Thyroid gland (tissue), 4 donors: Measurements from ENCODE around the gene GALNS. TPM values are rescaled to one million over a fixed set of nuclear protein-coding genes. Genes with fewer than 3 reads are reported as not detected.
A peak's percentile ranks its signal among the peaks of the same experiment; 100 is the strongest.
"Not testable (repeated sequence)": the region's sequence is repeated elsewhere in the genome, so short reads cannot be mapped to it uniquely, and the experiment has no call there.

ENCODE experiments used
- DNase-seq, 2 donors: peaks; one replicate each; pipeline ENCODE4 v3.0.0-alpha.2; 2019
- H3K27ac ChIP-seq, 3 donors: fragments of 200-600 bp; sonication (generic); 1 replicate in 2 of 3; 2 replicates in 1 of 3; pipeline ENCODE4 v1.5.1; 2016 to 2019; ENCODE audit warnings: mild to moderate bottlenecking in 1 of 3, moderate library complexity in 1 of 3
- H3K27me3 ChIP-seq: fragments of 200-600 bp; sonication (generic); one replicate; pipeline ENCODE4 v1.5.1; 2019
- H3K36me3 ChIP-seq, 2 donors: fragments of 200-600 bp; sonication (generic); one replicate each; pipeline ENCODE4 v1.5.1; 2016 to 2019
- H3K4me1 ChIP-seq, 2 donors: fragments of 200-600 bp; sonication (generic); one replicate each; pipeline ENCODE4 v1.5.1; 2017 to 2019
- H3K4me3 ChIP-seq, 3 donors: fragments of 200-600 bp; sonication (generic); replicated peaks in 1 of 3; 1 replicate in 2 of 3; 2 replicates in 1 of 3; pipeline ENCODE4 v1.5.1; 2016; ENCODE audit warnings: mild to moderate bottlenecking in 1 of 3
- H3K9me3 ChIP-seq: fragments of 200-600 bp; sonication (generic); one replicate; pipeline ENCODE4 v1.5.1; 2017
- POLR2A ChIP-seq, 2 donors: fragments of 450-650 bp; IDR thresholded peaks; one replicate each; pipeline ENCODE4 v1.6.1; 2017; ENCODE audit warnings: antibody characterized with exemption in 2 of 2, mild to moderate bottlenecking in 2 of 2, moderate library complexity in 1 of 2
- WGBS, 2 donors: methylation state at CpG; one replicate each; pipeline ENCODE4 v1.1.5; 2017; 5-methylcytosine and 5-hydroxymethylcytosine counted together
- intact Hi-C: fragments of 100-400 bp; cut with DNase I; formaldehyde crosslinking; loops from one replicate; pipeline ENCODE4 v1.15.1; 2023
- total RNA-seq, 4 donors: library from RNA; depleted of rRNA; stranded (reverse); fragments of >200 nt; gene quantifications; one replicate each; pipeline ENCODE4 v1.2.3, GENCODE V29; 2016
- TF ChIP-seq, protein P1 (sequence below), 6 experiments: fragments of 200-600 bp in 3 of 6; fragments of 450-650 bp in 3 of 6; sonication (generic) in 3 of 6; IDR thresholded peaks; one replicate each; pipeline ENCODE4 v1.5.1; 2016 to 2019; ENCODE audit warnings: antibody characterized with exemption in 6 of 6, mild to moderate bottlenecking in 2 of 6, inconsistent platforms in 1 of 6, moderate library complexity in 1 of 6

GALNS gene
- total RNA-seq, 4 donors from 2014 or later = 14.4 to 41.9 (median 33.0) TPM

DNA sequence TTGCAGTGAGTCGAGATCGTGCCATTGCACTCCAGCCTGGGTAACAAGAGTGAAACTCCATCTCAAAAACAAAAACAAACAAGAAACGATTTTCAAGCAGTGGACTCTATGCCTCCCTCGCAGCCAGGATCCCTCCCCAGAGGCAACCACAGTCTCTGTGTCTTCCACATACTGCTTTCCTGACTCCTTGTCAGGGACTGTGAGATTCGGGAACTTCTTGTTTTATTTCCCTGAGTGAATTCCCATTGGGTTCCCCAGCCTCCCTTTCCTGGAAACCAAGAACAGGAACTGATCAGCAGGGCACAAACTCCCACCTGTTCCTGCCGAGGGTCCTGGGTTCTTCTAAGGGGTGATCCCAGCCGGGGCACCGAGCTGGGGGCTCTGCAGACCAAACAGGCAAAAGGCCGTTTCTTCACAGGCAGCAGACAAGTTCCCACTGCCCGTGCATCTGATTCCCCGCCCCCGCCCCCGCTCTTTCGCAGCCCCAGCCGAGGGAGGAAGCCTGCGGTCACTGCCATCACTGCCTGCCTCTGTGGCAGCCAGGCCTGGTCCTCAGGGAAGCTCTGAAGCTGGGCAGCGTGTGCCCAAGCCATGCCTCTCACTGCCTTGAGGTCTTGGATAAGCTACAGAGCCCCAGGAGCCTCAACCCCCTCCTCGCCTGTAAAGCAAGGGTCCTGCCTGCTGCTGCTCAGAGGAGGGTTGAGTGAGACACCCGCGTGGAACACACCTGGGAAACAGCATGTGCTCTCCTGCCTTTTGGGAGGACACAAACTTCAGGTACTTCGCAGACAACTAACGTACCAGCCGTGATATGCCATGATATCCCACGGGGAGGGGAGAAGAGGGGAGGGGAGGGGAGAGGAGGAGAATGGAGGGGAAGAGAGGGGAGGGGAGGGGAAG lies 66.2 kb downstream of the GALNS start:
- Histone ChIP-seq H3K4me3 (no peak overlapping the region), H3K27ac (no peak overlapping the region)
- TF ChIP-seq, protein P1, sequence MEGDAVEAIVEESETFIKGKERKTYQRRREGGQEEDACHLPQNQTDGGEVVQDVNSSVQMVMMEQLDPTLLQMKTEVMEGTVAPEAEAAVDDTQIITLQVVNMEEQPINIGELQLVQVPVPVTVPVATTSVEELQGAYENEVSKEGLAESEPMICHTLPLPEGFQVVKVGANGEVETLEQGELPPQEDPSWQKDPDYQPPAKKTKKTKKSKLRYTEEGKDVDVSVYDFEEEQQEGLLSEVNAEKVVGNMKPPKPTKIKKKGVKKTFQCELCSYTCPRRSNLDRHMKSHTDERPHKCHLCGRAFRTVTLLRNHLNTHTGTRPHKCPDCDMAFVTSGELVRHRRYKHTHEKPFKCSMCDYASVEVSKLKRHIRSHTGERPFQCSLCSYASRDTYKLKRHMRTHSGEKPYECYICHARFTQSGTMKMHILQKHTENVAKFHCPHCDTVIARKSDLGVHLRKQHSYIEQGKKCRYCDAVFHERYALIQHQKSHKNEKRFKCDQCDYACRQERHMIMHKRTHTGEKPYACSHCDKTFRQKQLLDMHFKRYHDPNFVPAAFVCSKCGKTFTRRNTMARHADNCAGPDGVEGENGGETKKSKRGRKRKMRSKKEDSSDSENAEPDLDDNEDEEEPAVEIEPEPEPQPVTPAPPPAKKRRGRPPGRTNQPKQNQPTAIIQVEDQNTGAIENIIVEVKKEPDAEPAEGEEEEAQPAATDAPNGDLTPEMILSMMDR (IDR thresholded peaks at IDR 0.05) = no peak

DNA sequence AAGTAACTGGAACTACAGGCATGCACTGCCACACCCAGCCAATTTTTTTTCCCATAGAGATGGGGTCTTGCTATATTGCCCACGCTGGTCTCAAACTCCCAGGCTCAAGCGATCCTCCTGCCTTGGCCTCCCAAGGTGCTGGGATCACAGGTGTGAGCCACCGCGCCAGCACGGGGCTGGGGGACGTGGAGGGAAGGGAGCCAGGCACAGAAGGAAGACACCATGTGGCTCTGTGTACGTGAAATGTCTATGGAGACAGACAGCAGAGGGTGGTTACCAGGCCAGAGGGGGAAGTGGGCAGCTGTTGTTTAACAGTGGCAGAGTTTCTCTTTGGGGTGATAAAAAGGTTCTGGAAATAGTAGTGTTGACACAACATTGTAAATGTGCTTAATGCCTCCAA lies 67.2 kb downstream of the GALNS start:
- no peak for TF ChIP-seq POLR2A (IDR thresholded peaks at IDR 0.05)
- TF ChIP-seq, protein P1 (IDR thresholded peaks at IDR 0.05) = no peak
- no peak overlapping the region for H3K4me3 ChIP-seq
- H3K27me3 ChIP-seq = no peaks in the 10 kb centered on the region
- intact Hi-C loops = no loop called here
- DNase-seq = no peak
- 84 to 89% methylated on average over 7 of the region's 7 CpGs for WGBS, 2 donors
- H3K36me3 ChIP-seq = no peaks in the 10 kb centered on the region
- no peaks in the 10 kb centered on the region for H3K9me3 ChIP-seq
- peaks cover 0 to 3% of the 10 kb centered on the region in 2 donors for H3K4me1 ChIP-seq
- H3K27ac ChIP-seq = no peak overlapping the region

More for the DNA sequence above, 66.2 kb downstream of the GALNS start:
- Histone ChIP-seq H3K4me1 (peaks cover 0 to 2% of the 10 kb centered on the region in 2 donors), H3K27me3 (no peaks in the 10 kb centered on the region), H3K9me3 (no peaks in the 10 kb centered on the region), H3K36me3 (no peaks in the 10 kb centered on the region)
- intact Hi-C loops = no loop called here
- 35 to 36% methylated on average over 11 to 24 of the region's 24 CpGs for WGBS, 2 donors
- DNase-seq = no peak

DNA sequence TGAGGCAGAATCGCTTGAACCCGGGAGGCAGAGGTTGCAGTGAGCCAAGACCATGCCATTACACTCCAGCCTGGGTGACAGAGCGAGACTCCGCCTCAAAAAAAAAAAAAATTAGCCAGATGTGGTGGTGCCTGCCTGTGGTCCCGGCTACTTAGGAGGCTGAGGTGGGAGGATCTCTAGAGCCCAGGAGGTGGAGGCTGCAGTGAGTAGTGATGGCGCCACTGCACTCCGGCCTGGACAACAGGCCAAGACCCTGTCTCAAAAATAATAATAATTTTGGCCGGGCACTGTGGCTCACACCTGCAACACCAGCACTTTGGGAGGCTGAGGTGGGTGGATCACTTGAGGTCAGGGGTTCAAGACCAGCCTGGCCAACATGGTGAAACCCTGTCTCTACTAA lies 68.0 kb downstream of the GALNS start:
- H3K4me3 ChIP-seq, DNase-seq, H3K27ac ChIP-seq, H3K27me3 ChIP-seq, intact Hi-C loops, H3K36me3 ChIP-seq, H3K9me3 ChIP-seq, H3K4me1 ChIP-seq: not testable (repeated sequence)
- WGBS, 2 donors = 97% methylated on average over 8 of the region's 8 CpGs

DNA sequence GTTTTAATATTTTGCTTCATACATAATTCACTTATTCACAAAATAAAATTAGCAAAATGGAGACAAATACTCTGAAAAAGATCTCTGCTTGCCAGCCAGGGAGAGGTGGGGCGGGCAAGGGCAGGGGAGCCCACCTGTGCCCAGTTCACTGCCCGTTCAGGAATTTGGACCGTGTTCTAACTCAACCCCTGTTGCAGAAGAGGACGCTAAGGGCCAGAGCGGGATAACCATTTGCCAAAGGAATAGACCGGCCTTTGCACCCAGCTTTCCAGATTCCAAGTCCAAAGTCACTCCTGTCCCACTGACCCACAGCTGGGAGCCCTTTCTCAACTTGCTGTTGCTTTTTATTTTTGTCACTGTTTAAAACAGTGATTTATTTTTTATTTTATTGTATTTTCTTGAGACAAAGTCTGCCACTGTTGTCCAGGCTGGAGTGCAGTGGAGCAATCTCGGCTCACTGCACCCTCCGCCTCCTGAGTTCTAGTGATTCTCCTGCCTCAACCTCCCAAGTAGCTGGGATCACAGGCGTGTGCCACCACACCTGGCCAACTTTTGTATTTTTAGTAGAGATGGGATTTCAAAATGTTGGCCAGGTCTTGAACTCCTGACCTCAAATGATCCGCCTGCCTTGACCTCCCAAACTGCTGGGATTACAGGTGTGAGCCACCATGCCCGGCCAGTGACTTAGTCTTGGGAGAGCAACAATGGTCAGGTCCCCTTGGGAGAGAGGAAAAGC lies 69.0 kb downstream of the GALNS start:
- DNase-seq = no peak
- intact Hi-C loops = no loop called here
- Histone ChIP-seq H3K9me3 (no peaks in the 10 kb centered on the region), H3K27ac (no peak overlapping the region), H3K36me3 (no peaks in the 10 kb centered on the region), H3K4me1 (peaks cover 12 to 15% of the 10 kb centered on the region in 2 donors), H3K4me3 (no peak overlapping the region), H3K27me3 (no peaks in the 10 kb centered on the region)
- WGBS, 2 donors = 87 to 88% methylated on average over 11 of the region's 11 CpGs
- no peak for TF ChIP-seq POLR2A (IDR thresholded peaks at IDR 0.05)
- TF ChIP-seq, protein P1 (IDR thresholded peaks at IDR 0.05) = no peak

DNA sequence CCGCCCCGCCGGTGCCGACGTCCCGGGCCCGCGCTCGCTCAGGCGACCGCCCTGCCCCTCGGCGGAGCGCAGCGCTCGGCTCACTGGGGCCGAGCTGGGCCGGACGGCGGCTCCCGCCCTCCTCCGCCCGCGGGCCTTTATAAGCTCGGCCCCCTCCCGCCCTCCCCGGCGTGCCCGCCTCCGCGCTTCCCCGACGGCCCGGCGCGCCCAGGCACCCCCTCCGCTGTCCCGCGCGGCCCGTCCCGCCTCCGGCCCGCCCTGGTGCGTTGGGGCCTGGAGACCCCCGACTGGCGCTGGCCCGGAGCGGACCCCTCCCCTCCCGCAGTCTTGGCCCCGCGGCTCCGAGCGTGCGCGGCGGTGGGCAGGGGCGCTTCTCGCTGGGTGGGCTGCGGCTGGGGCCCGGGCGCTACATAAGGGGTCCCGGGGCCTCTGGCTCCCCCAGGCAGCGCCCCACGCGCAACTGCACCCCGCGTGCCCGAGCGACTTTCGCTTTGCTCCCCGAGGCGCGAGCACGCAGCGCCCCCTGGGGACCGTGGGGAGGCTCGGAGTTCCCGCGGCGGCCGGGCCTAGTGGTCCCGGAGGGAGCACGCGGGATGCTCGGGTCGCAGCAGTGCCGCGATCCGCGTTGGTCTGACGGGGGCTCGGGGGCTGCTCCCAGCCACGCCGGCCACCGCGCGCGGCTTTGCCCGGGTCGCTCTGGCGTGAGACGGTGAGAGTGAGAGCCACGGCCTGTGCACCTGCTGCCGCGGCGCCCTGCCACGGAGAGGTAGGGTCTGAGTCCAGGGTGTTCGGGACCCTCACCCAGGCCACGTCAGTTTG lies 71.4 kb downstream of the GALNS start, which contains the start of gene PIEZO1:
Gene PIEZO1, minus strand, starts transcription at position 115 of the 819 bp plus-strand sequence. CDS start 256 bp downstream, outside the sequence.
- H3K9me3 ChIP-seq = no peaks in the 10 kb centered on the region
- intact Hi-C loops = loop anchor here (2.0 kb wide), 1 partner anchor 43 kb away; no protein-coding TSS in a partner anchor
- H3K36me3 ChIP-seq = no peaks in the 10 kb centered on the region
- H3K27me3 ChIP-seq = no peaks in the 10 kb centered on the region
- 5 to 30% methylated on average over 2 to 6 of the region's 110 CpGs for WGBS, 2 donors
- H3K27ac ChIP-seq = peak within 1 kb of the TSS; percentile 59 to 82 (median 78)
- peaks cover 14 to 38% of the 10 kb centered on the region in 2 donors for H3K4me1 ChIP-seq
- peak in 1 of 2 donors; percentile 58 for TF ChIP-seq POLR2A (IDR thresholded peaks at IDR 0.05)
- TF ChIP-seq, protein P1 (IDR thresholded peaks at IDR 0.05) = peak; percentile 68 to 97 (median 92)
- DNase-seq = peak; percentile 73 to 79
- peak within 1 kb of the TSS; percentile 53 to 88 (median 68) for H3K4me3 ChIP-seq
